ENCODE data around the gene ADAMTS20.
"Not testable (repeated sequence)": the region's sequence is repeated elsewhere in the genome, so short reads cannot be mapped to it uniquely, and the experiment has no call there.

DNA sequence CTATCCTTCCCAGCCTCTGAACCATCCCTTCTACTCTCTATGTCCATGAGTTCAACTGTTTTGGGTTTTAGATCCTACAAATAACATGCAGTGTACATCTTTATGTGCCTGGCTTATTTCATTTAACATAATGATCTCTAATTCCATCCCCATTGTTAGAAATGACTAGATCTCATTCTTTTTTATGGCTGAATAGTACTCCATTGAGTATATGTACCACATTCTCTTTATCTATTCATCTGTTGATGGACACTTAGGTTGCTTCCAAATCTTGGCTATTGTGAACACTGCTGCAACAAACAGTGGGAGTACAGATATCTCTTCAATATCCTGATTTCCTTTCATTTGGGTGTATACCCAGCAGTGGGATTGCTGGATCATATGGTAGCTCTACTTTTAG, 14.3 kb downstream of the ADAMTS20 start:
- TF ChIP-seq EZH2 (IDR thresholded peaks at IDR 0.05; ENCODE audit: insufficient read depth, poor library complexity, severe bottlenecking); EZH2phosphoT487 (IDR thresholded peaks at IDR 0.05; ENCODE audit: insufficient read depth, low read depth): not testable (repeated sequence)

Measured in GM23248 (cell line).